HL-60 (cell line): ENCODE data around the gene PCCA.

Experiments
- CTCF ChIP-seq: IDR thresholded peaks from one replicate; pipeline ENCODE4 v1.5.1; 2011; ENCODE audit warnings: low read length, control low read depth, inconsistent platforms; ENCODE audit not compliant: insufficient read depth
- SPI1 ChIP-seq: IDR thresholded peaks from 2 replicates; pipeline ENCODE4 v1.6.1; 2012; ENCODE audit warnings: low read depth, mild to moderate bottlenecking, borderline replicate concordance

- TF ChIP-seq CTCF (no peak), SPI1 (no peak)
These were observed 366.0 kb downstream of the PCCA start for GRCh38 chr13:100454876-100455275.
